Loucy (cell line): ENCODE data around the gene WWOX.

Experiments
- H2AFZ ChIP-seq: fragments of 200-600 bp; sonication (generic); 2 replicates; pipeline ENCODE4 v1.6.0; 2016; ENCODE audit warnings: antibody characterized with exemption, mild to moderate bottlenecking, low read length, moderate library complexity
- H3F3A ChIP-seq: fragments of 200-600 bp; 2 replicates; pipeline ENCODE4 v1.6.0; 2016; ENCODE audit warnings: antibody characterized with exemption, low read depth, mild to moderate bottlenecking
- H3K27me3 ChIP-seq: fragments of 200-600 bp; sonication (generic); 2 replicates; pipeline ENCODE4 v1.6.1; 2014; ENCODE audit warnings: low read length, mild to moderate bottlenecking; ENCODE audit not compliant: insufficient read depth, poor library complexity, severe bottlenecking
- H3K36me3 ChIP-seq: fragments of 200-600 bp; sonication (generic); 2 replicates; pipeline ENCODE4 v1.6.1; 2016; ENCODE audit warnings: low read length; ENCODE audit not compliant: insufficient read depth
- H3K4me1 ChIP-seq: fragments of 200-600 bp; sonication (generic); 2 replicates; pipeline ENCODE4 v1.5.1; 2014; ENCODE audit warnings: low read length, mild to moderate bottlenecking; ENCODE audit not compliant: insufficient read depth, poor library complexity, severe bottlenecking
- H3K4me2 ChIP-seq: fragments of 200-600 bp; sonication (generic); 2 replicates; pipeline ENCODE4 v1.6.0; 2014; ENCODE audit warnings: antibody characterized with exemption, low read length, low read depth, mild to moderate bottlenecking; ENCODE audit not compliant: poor library complexity, severe bottlenecking
- H3K4me3 ChIP-seq: fragments of 200-600 bp; sonication (generic); 2 replicates; pipeline ENCODE4 v1.5.1; 2014; ENCODE audit warnings: low read length, mild to moderate bottlenecking, mixed read lengths; ENCODE audit not compliant: poor library complexity, severe bottlenecking
- H3K79me2 ChIP-seq: fragments of 200-600 bp; sonication (generic); 2 replicates; pipeline ENCODE4 v1.6.1; 2014; ENCODE audit warnings: low read length; ENCODE audit not compliant: insufficient read depth
- H3K9ac ChIP-seq: fragments of 200-600 bp; sonication (generic); 2 replicates; pipeline ENCODE4 v1.6.0; 2014; ENCODE audit warnings: mild to moderate bottlenecking, low read depth, low read length, moderate library complexity; ENCODE audit not compliant: poor library complexity, severe bottlenecking
- H3K9me2 ChIP-seq: fragments of 200-600 bp; sonication (generic); replicated peaks from 2 replicates; pipeline ENCODE4 v1.6.1; 2016; ENCODE audit warnings: low read depth, low read length, mixed read lengths
- H3K9me3 ChIP-seq: fragments of 200-600 bp; sonication (generic); 2 replicates; pipeline ENCODE4 v1.6.1; 2014; ENCODE audit warnings: mild to moderate bottlenecking, antibody characterized with exemption, low read length, low read depth; ENCODE audit not compliant: insufficient read depth
- H4K20me1 ChIP-seq: fragments of 200-600 bp; sonication (generic); 2 replicates; pipeline ENCODE4 v1.6.0; 2014; ENCODE audit warnings: antibody characterized with exemption, low read length, mild to moderate bottlenecking; ENCODE audit not compliant: insufficient read depth, poor library complexity, severe bottlenecking
- CTCF ChIP-seq: fragments of 200-600 bp; sonication (generic); conservative IDR thresholded peaks from 2 replicates; pipeline ENCODE4 v1.5.1; 2014; ENCODE audit warnings: mild to moderate bottlenecking, antibody characterized with exemption, low read length
- EZH2phosphoT487 ChIP-seq: fragments of 200-600 bp; IDR thresholded peaks from 2 replicates; pipeline ENCODE4 v1.6.1; 2018; ENCODE audit warnings: antibody characterized with exemption, mild to moderate bottlenecking, moderate library complexity, borderline replicate concordance

Gene WWOX

GRCh38 chr16:78620291-78620690, 520.8 kb downstream of the WWOX start:
- Histone ChIP-seq H3K4me1 (peaks cover 13% of the 10 kb centered on the region), H3K4me2 (no peak overlapping the region), H3K4me3 (no peak overlapping the region), H3K36me3 (no peaks in the 10 kb centered on the region), H3K79me2 (no peaks in the 10 kb centered on the region), H3K27me3 (no peaks in the 10 kb centered on the region), H3K9me3 (peaks cover 7% of the 10 kb centered on the region; the same call in 1 of the 2 replicates), H2AFZ (0 out of 2 replicates have a peak overlapping the region, but pooled peaks have one; percentile 51), H3F3A (peaks cover 2% of the 10 kb centered on the region; the same call in 1 of the 2 replicates), H3K9ac (no peak overlapping the region), H3K9me2 (no peaks in the 10 kb centered on the region), H4K20me1 (no peaks in the 10 kb centered on the region)
- TF ChIP-seq CTCF (no peak), EZH2phosphoT487 (no peak)

- peaks cover 7% of the 10 kb centered on the region; the same call in 1 of the 2 replicates for H3K9me3 ChIP-seq
- H3K4me2 ChIP-seq = no peak overlapping the region
- no peaks in the 10 kb centered on the region for H3K36me3 ChIP-seq
- H3K4me3 ChIP-seq = no peak overlapping the region
- no peak for TF ChIP-seq EZH2phosphoT487
- no peak for TF ChIP-seq CTCF
- no peaks in the 10 kb centered on the region for H3K27me3 ChIP-seq
- H3K79me2 ChIP-seq = no peaks in the 10 kb centered on the region
- H3K9ac ChIP-seq = no peak overlapping the region
- peaks cover 2% of the 10 kb centered on the region; the same call in 1 of the 2 replicates for H3F3A ChIP-seq
- no peak overlapping the region for H2AFZ ChIP-seq
- no peaks in the 10 kb centered on the region for H3K9me2 ChIP-seq
- H4K20me1 ChIP-seq = no peaks in the 10 kb centered on the region
- peaks cover 13% of the 10 kb centered on the region for H3K4me1 ChIP-seq
These were observed 524.3 kb downstream of the WWOX start for GRCh38 chr16:78623796-78624195.

GRCh38 chr16:78624366-78624765, 524.9 kb downstream of the WWOX start:
- Histone ChIP-seq H3K27me3 (no peaks in the 10 kb centered on the region), H3K4me2 (no peak overlapping the region), H3K9me2 (no peaks in the 10 kb centered on the region), H3K9me3 (peaks cover 7% of the 10 kb centered on the region; the same call in 1 of the 2 replicates), H3K4me3 (no peak overlapping the region), H3K36me3 (no peaks in the 10 kb centered on the region), H4K20me1 (no peaks in the 10 kb centered on the region), H3F3A (peaks cover 2% of the 10 kb centered on the region; the same call in 1 of the 2 replicates), H3K4me1 (peaks cover 13% of the 10 kb centered on the region), H3K79me2 (no peaks in the 10 kb centered on the region), H3K9ac (no peak overlapping the region), H2AFZ (no peak overlapping the region)
- TF ChIP-seq EZH2phosphoT487 = no peak
- TF ChIP-seq CTCF = no peak
